ENCODE data around the gene KLHL5.

DNA sequence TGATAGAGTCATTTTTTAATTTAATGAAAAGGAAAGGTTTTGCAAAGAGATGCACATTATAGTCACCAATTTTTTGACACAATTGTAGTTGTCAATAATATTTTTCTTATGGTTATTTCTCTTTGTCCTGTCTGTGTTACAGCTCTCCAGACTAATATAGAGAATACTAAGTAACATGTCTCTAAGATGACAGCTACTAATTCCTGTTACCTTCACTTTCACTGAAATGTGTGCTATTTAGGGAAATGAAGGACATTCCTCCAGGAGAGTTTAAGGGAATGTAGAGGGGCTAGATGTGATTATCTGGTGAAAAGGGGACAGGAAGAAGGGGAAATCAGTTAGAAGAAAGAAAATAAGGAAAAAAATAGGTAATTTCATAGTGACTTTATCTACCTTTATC lies 1.4 kb downstream of the KLHL5 start:
- TF ChIP-seq, protein P1, sequence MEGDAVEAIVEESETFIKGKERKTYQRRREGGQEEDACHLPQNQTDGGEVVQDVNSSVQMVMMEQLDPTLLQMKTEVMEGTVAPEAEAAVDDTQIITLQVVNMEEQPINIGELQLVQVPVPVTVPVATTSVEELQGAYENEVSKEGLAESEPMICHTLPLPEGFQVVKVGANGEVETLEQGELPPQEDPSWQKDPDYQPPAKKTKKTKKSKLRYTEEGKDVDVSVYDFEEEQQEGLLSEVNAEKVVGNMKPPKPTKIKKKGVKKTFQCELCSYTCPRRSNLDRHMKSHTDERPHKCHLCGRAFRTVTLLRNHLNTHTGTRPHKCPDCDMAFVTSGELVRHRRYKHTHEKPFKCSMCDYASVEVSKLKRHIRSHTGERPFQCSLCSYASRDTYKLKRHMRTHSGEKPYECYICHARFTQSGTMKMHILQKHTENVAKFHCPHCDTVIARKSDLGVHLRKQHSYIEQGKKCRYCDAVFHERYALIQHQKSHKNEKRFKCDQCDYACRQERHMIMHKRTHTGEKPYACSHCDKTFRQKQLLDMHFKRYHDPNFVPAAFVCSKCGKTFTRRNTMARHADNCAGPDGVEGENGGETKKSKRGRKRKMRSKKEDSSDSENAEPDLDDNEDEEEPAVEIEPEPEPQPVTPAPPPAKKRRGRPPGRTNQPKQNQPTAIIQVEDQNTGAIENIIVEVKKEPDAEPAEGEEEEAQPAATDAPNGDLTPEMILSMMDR (conservative IDR thresholded peaks at IDR 0.05; ENCODE audit: low read depth, low read length), result no peak
- TF ChIP-seq EZH2phosphoT487 (IDR thresholded peaks at IDR 0.05; ENCODE audit: borderline replicate concordance, low read length), result no peak

Data from PC-3 (cell line).